Effector CD4-positive, alpha-beta T cell (primary cell): Measurements from ENCODE around the gene TBCK.
A peak's percentile ranks its signal among the peaks of the same experiment; 100 is the strongest.
"Not testable (repeated sequence)": the region's sequence is repeated elsewhere in the genome, so short reads cannot be mapped to it uniquely, and the experiment has no call there.

Experiments used
- DNase-seq: peaks from one replicate; pipeline ENCODE4 v3.0.0-alpha.2; 2020
- total RNA-seq: gene quantifications from one replicate; lab custom pipeline; 2026; lab: John Stamatoyannopoulos, UW

TBCK gene
- 44.8 reads per million, percentile 66 among the genes with 10 or more reads in this experiment for total RNA-seq

- DNase-seq: peak; percentile 82
These were observed at the start of gene TBCK, which contains the start of gene AIMP1 for GRCh38 chr4:106315968-106316772. Gene TBCK, minus strand, starts transcription at chr4:106316209. Its CDS starts 7,249 bp downstream, at chr4:106308960. Gene AIMP1, plus strand, starts transcription at chr4:106316550. Its CDS starts 8,460 bp downstream, at chr4:106325010.

GRCh38 chr4:106365613-106366012, 49.6 kb upstream of the TBCK start:
- no peak for DNase-seq

- DNase-seq: no peak
These were observed 48.3 kb upstream of the TBCK start for GRCh38 chr4:106364282-106364681.

- DNase-seq: no peak
These were observed 46.2 kb upstream of the TBCK start for GRCh38 chr4:106362086-106362825.

GRCh38 chr4:106358899-106359298, 42.9 kb upstream of the TBCK start:
- no peak for DNase-seq

- no peak for DNase-seq
These were observed 39.2 kb upstream of the TBCK start for GRCh38 chr4:106355193-106355592.

GRCh38 chr4:106353786-106354185, 37.8 kb upstream of the TBCK start:
- DNase-seq: no peak

GRCh38 chr4:106351016-106351415, 35.0 kb upstream of the TBCK start:
- no peak for DNase-seq

- no peak for DNase-seq
These were observed 31.2 kb upstream of the TBCK start for GRCh38 chr4:106347167-106347566.

GRCh38 chr4:106344647-106344970, 28.6 kb upstream of the TBCK start:
- no peak for DNase-seq

GRCh38 chr4:106343865-106344646, 28.0 kb upstream of the TBCK start:
- no peak for DNase-seq

GRCh38 chr4:106340774-106341173, 24.8 kb upstream of the TBCK start:
- DNase-seq: no peak

- DNase-seq: no peak
These were observed 23.4 kb upstream of the TBCK start for GRCh38 chr4:106339431-106339830.

- no peak for DNase-seq
These were observed 22.7 kb upstream of the TBCK start for GRCh38 chr4:106338671-106339070.

GRCh38 chr4:106337916-106338315, 21.9 kb upstream of the TBCK start:
- DNase-seq: no peak

- no peak for DNase-seq
These were observed 20.6 kb upstream of the TBCK start for GRCh38 chr4:106336618-106337017.

- DNase-seq: no peak
These were observed 18.9 kb upstream of the TBCK start for GRCh38 chr4:106334741-106335470.

- DNase-seq: no peak
These were observed 17.2 kb upstream of the TBCK start for GRCh38 chr4:106333186-106333585.

GRCh38 chr4:106329041-106329618, 13.1 kb upstream of the TBCK start:
- DNase-seq: no peak

- no peak for DNase-seq
These were observed 9.8 kb upstream of the TBCK start for GRCh38 chr4:106325800-106326199.

- no peak for DNase-seq
These were observed 7.1 kb upstream of the TBCK start for GRCh38 chr4:106323119-106323518.

GRCh38 chr4:106321814-106322213, 5.8 kb upstream of the TBCK start:
- DNase-seq: not testable (repeated sequence)
